ENCODE data around the gene CLIP1. TPM values are rescaled to one million over a fixed set of nuclear protein-coding genes. Genes with fewer than 3 reads are reported as not detected.

The CLIP1 gene
- total and polyA plus RNA-seq, 2 of the 8 experiments (the other 6 are each of a cell fraction or from before 2014, with no cell fraction given): 19.0 to 27.6 TPM

- peaks cover 0 to 11% (median 7%) of the 10 kb centered on the region in 4 experiments; a peak in 6 of 8 replicates for H3K36me3 ChIP-seq (ENCODE audit: control insufficient read depth in 2 of 4, insufficient read depth in 4 of 4, low read length in 3 of 4)
- DNase-seq (ENCODE audit: low read depth in 1 of 2, low spot score in 2 of 2): no peak
Observed at GRCh38 chr12:122238861-122239260, 183.6 kb downstream of the CLIP1 start.

More at GRCh38 chr12:122238861-122239260, 183.6 kb downstream of the CLIP1 start:
- Histone ChIP-seq H3K9ac (replicated peaks in 1 of 4; ENCODE audit: extremely low read depth in 1 of 4, low read depth in 3 of 4, low read length in 3 of 4) (no peak overlapping the region), H2AK5ac (ENCODE audit: low read depth, low read length) (no peak overlapping the region), H3K4me3 (ENCODE audit: extremely low read depth in 1 of 4, insufficient read depth in 2 of 4, low read depth in 3 of 4, low read length in 4 of 4) (no peak overlapping the region), H3K14ac (ENCODE audit: insufficient read length) (no peak overlapping the region), H3K4me2 (ENCODE audit: insufficient read depth in 1 of 2, low read depth in 2 of 2, low read length in 2 of 2) (no peak overlapping the region), H3K23me2 (ENCODE audit: low read depth, low read length) (no peaks in the 10 kb centered on the region), H4K91ac (replicated peaks; ENCODE audit: insufficient read length, low read length) (no peak overlapping the region), H3K27ac (ENCODE audit: low read depth, low read length) (no peak overlapping the region), H3K79me2 (ENCODE audit: control insufficient read depth in 1 of 2, insufficient read depth in 2 of 2, low read length in 2 of 2) (no peaks in the 10 kb centered on the region), H3K4me1 (replicated peaks in 1 of 4; ENCODE audit: control insufficient read depth in 3 of 4, insufficient read depth in 4 of 4, low read length in 3 of 4) (no peaks in the 10 kb centered on the region), H2BK12ac (ENCODE audit: low read depth, low read length) (no peak overlapping the region), H4K20me1 (replicated peaks in 1 of 2; ENCODE audit: control insufficient read depth in 1 of 2, insufficient read depth in 2 of 2, low read length in 2 of 2) (peaks cover 0 to 5% of the 10 kb centered on the region in 2 experiments), H3K4ac (replicated peaks; ENCODE audit: insufficient read length, low read depth, low read length) (no peak overlapping the region), H3K9me3 (ENCODE audit: insufficient read depth in 2 of 2, low read depth in 1 of 2, low read length in 1 of 2) (no peaks in the 10 kb centered on the region), H3K23ac (ENCODE audit: insufficient read length) (no peak overlapping the region), H3K79me1 (ENCODE audit: low read depth, low read length) (no peaks in the 10 kb centered on the region), H2BK5ac (ENCODE audit: low read depth, low read length) (no peak overlapping the region), H3K56ac (replicated peaks; ENCODE audit: insufficient read length, low read depth, low read length) (no peak overlapping the region), H2BK15ac (ENCODE audit: low read length) (no peak overlapping the region), H2BK20ac (ENCODE audit: low read length) (no peak overlapping the region), H4K8ac (ENCODE audit: extremely low read depth, insufficient read depth, low read length) (peak overlapping the region; percentile 51; the same call in 1 of the 2 replicates), H2BK120ac (replicated peaks; ENCODE audit: low read depth, low read length) (no peak overlapping the region), H3K18ac (ENCODE audit: extremely low read depth, low read length) (no peak overlapping the region), H2AFZ (ENCODE audit: low read length) (no peak overlapping the region), H3K27me3 (replicated peaks in 1 of 4; ENCODE audit: control insufficient read depth in 3 of 4, extremely low read depth in 1 of 4, insufficient read depth in 3 of 4, low read length in 3 of 4) (no peaks in the 10 kb centered on the region), H4K5ac (ENCODE audit: insufficient read length, low read depth, low read length) (no peak overlapping the region)
- POLR2A ChIA-PET (ENCODE audit: partially characterized antibody): interaction anchor here (0.6 to 1.8 kb wide), 4 partner anchors 8 to 21 kb away, joined by 3 to 4 read pairs (median 3); no protein-coding TSS in a partner anchor
- WGBS, 2 experiments (ENCODE audit: extremely low coverage in 1 of 2, insufficient coverage in 1 of 2, insufficient read length in 1 of 2, insufficient replicate concordance in 2 of 2, low coverage in 1 of 2, low lambda C conversion rate in 2 of 2, missing lambda C conversion rate in 1 of 2): 93% methylated on average over 4 of the region's 5 CpGs; no CpG with 5 or more reads in 1 of the 2 experiments
- FAIRE-seq: no peak
- CTCF ChIA-PET (ENCODE audit: partially characterized antibody): interaction anchor here (0.7 to 1.1 kb wide), 2 partner anchors 101 to 161 kb away, joined by 3 read pairs; no protein-coding TSS in a partner anchor
- TF ChIP-seq JUND (IDR thresholded peaks at IDR 0.05; ENCODE audit: low read length) (no peak), BRCA1 (IDR thresholded peaks at IDR 0.05; ENCODE audit: low read depth, low read length) (no peak), GABPA (IDR thresholded peaks at IDR 0.05; ENCODE audit: borderline replicate concordance, insufficient read depth, low read length) (no peak), JUN (IDR thresholded peaks at IDR 0.05; ENCODE audit: low read depth, low read length) (no peak), CREB1 (IDR thresholded peaks at IDR 0.05) (no peak), SIRT6 (IDR thresholded peaks at IDR 0.05; ENCODE audit: low read length) (no peak), TAF7 (optimal IDR thresholded peaks at IDR 0.05; ENCODE audit: borderline replicate concordance, low read depth, low read length) (no peak), GTF2F1 (IDR thresholded peaks at IDR 0.05; ENCODE audit: borderline replicate concordance, low read depth, low read length) (no peak), SAP30 (IDR thresholded peaks at IDR 0.05; ENCODE audit: insufficient read depth, insufficient replicate concordance, low read length) (no peak), USF2 (IDR thresholded peaks at IDR 0.05; ENCODE audit: low read length) (no peak)
- TF ChIP-seq, protein P1, sequence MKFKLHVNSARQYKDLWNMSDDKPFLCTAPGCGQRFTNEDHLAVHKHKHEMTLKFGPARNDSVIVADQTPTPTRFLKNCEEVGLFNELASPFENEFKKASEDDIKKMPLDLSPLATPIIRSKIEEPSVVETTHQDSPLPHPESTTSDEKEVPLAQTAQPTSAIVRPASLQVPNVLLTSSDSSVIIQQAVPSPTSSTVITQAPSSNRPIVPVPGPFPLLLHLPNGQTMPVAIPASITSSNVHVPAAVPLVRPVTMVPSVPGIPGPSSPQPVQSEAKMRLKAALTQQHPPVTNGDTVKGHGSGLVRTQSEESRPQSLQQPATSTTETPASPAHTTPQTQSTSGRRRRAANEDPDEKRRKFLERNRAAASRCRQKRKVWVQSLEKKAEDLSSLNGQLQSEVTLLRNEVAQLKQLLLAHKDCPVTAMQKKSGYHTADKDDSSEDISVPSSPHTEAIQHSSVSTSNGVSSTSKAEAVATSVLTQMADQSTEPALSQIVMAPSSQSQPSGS (IDR thresholded peaks at IDR 0.05; ENCODE audit: low read length): no peak

Measured in H1 (cell line).